H9 (cell line): ENCODE results near the gene NLGN3. TPM values are rescaled to one million over a fixed set of nuclear protein-coding genes. Genes with fewer than 3 reads are reported as not detected.

Experiments used
- DNase-seq: peaks from one replicate; pipeline ENCODE4 v3.0.0-alpha.2; 2017
- H2AFZ ChIP-seq: one replicate; pipeline ENCODE4 v1.6.1; 2013; ENCODE audit warnings: mild to moderate bottlenecking, low read length, control low read depth, moderate library complexity
- H2AK5ac ChIP-seq: 2 replicates; pipeline ENCODE4 v1.6.1; 2013; ENCODE audit warnings: low read length, control low read depth, mixed read lengths; ENCODE audit not compliant: insufficient read length
- H2BK120ac ChIP-seq: one replicate; pipeline ENCODE4 v1.6.1; 2013; ENCODE audit warnings: low read depth, mild to moderate bottlenecking, low read length, control low read depth, inconsistent platforms; ENCODE audit not compliant: poor library complexity, severe bottlenecking
- H2BK12ac ChIP-seq: 2 replicates; pipeline ENCODE4 v1.6.1; 2013; ENCODE audit warnings: low read length, control low read depth, mixed read lengths, low read depth; ENCODE audit not compliant: insufficient read length
- H2BK15ac ChIP-seq: 2 replicates; pipeline ENCODE4 v1.6.1; 2013; ENCODE audit warnings: low read depth, low read length, control low read depth
- H2BK20ac ChIP-seq: one replicate; pipeline ENCODE4 v1.6.1; 2013; ENCODE audit warnings: low read depth, mild to moderate bottlenecking, low read length, control low read depth, inconsistent platforms; ENCODE audit not compliant: poor library complexity, severe bottlenecking
- H2BK5ac ChIP-seq: 2 replicates; pipeline ENCODE4 v1.6.1; 2013; ENCODE audit warnings: low read length, control low read depth, mixed read lengths; ENCODE audit not compliant: insufficient read length
- H3K14ac ChIP-seq: 2 replicates; pipeline ENCODE4 v1.6.1; 2013; ENCODE audit warnings: low read length, control low read depth; ENCODE audit not compliant: insufficient read depth
- H3K18ac ChIP-seq: 2 replicates; pipeline ENCODE4 v1.6.1; 2013; ENCODE audit warnings: low read depth, mild to moderate bottlenecking, mixed read lengths, low read length, control low read depth; ENCODE audit not compliant: insufficient read length
- H3K23ac ChIP-seq: 2 replicates; pipeline ENCODE4 v1.6.1; 2013; ENCODE audit warnings: low read length, control low read depth, mixed read lengths, low read depth; ENCODE audit not compliant: insufficient read length
- H3K23me2 ChIP-seq: 2 replicates; pipeline ENCODE4 v1.6.1; 2013; ENCODE audit warnings: low read depth, mild to moderate bottlenecking, mixed read lengths, low read length, control low read depth; ENCODE audit not compliant: insufficient read length, poor library complexity, severe bottlenecking
- H3K27ac ChIP-seq: 2 replicates; pipeline ENCODE4 v1.5.1; 2013; ENCODE audit warnings: low read length, control low read depth, mixed read lengths, low read depth; ENCODE audit not compliant: insufficient read length
- H3K27me3 ChIP-seq: 2 replicates; pipeline ENCODE4 v1.6.1; 2013; ENCODE audit warnings: low read length, control low read depth, inconsistent platforms; ENCODE audit not compliant: insufficient read depth
- H3K4ac ChIP-seq: 2 replicates; pipeline ENCODE4 v1.6.1; 2013; ENCODE audit warnings: low read depth, mild to moderate bottlenecking, control low read depth, inconsistent platforms, low read length, moderate library complexity
- H3K4me1 ChIP-seq: 2 replicates; pipeline ENCODE4 v1.6.1; 2013; ENCODE audit warnings: low read length, control low read depth, inconsistent platforms; ENCODE audit not compliant: insufficient read depth
- H3K4me2 ChIP-seq: 2 replicates; pipeline ENCODE4 v1.6.1; 2013; ENCODE audit warnings: low read length, control low read depth, mixed read lengths; ENCODE audit not compliant: insufficient read length, insufficient read depth
- H3K56ac ChIP-seq: 2 replicates; pipeline ENCODE4 v1.6.1; 2013; ENCODE audit warnings: low read depth, mild to moderate bottlenecking, mixed read lengths, low read length, control low read depth; ENCODE audit not compliant: insufficient read length
- H3K79me1 ChIP-seq: 2 replicates; pipeline ENCODE4 v1.6.1; 2013; ENCODE audit warnings: low read depth, mild to moderate bottlenecking, moderate library complexity, low read length, control low read depth, inconsistent platforms; ENCODE audit not compliant: insufficient read depth, poor library complexity, severe bottlenecking
- H3K79me2 ChIP-seq: 2 replicates; pipeline ENCODE4 v1.6.1; 2013; ENCODE audit warnings: low read length, control low read depth, inconsistent platforms; ENCODE audit not compliant: insufficient read depth
- H3K9ac ChIP-seq: 2 replicates; pipeline ENCODE4 v1.6.1; 2013; ENCODE audit warnings: low read length, control low read depth, mixed read lengths; ENCODE audit not compliant: insufficient read length; ENCODE audit errors: extremely low read depth
- H3K9me3 ChIP-seq: one replicate; pipeline ENCODE4 v1.6.1; 2013; ENCODE audit warnings: low read depth, low read length, inconsistent platforms; ENCODE audit not compliant: control insufficient read depth
- H3T11ph ChIP-seq: one replicate; pipeline ENCODE4 v1.6.1; 2013; ENCODE audit warnings: mild to moderate bottlenecking, low read length, control low read depth, inconsistent platforms
- H4K20me1 ChIP-seq: one replicate; pipeline ENCODE4 v1.6.1; 2013; ENCODE audit not compliant: control insufficient read depth, insufficient read length, insufficient read depth
- H4K5ac ChIP-seq: 2 replicates; pipeline ENCODE4 v1.6.1; 2013; ENCODE audit warnings: low read depth, mild to moderate bottlenecking, mixed read lengths, low read length, control low read depth; ENCODE audit not compliant: insufficient read length
- H4K8ac ChIP-seq: replicated peaks from 2 replicates; pipeline ENCODE4 v1.6.1; 2013; ENCODE audit warnings: low read length, control low read depth, mixed read lengths, low read depth; ENCODE audit not compliant: insufficient read length
- H4K91ac ChIP-seq: 2 replicates; pipeline ENCODE4 v1.6.1; 2013; ENCODE audit warnings: low read depth, mild to moderate bottlenecking, moderate library complexity, mixed read lengths, low read length, control low read depth; ENCODE audit not compliant: insufficient read length
- H3K27ac Mint-ChIP-seq, 3 experiments: 2 replicates in 2 of 3; 3 replicates in 1 of 3; pipeline ENCODE4 v1.8.0; 2020 to 2021; ENCODE audit warnings: mixed read lengths in 3 of 3, mild to moderate bottlenecking in 1 of 3, moderate library complexity in 1 of 3
- H3K27me3 Mint-ChIP-seq: 2 replicates; pipeline ENCODE4 v1.8.0; 2021; ENCODE audit warnings: low read depth, mild to moderate bottlenecking, moderate library complexity, mixed read lengths
- H3K36me3 Mint-ChIP-seq, 3 experiments: 2 replicates in 2 of 3; 3 replicates in 1 of 3; pipeline ENCODE4 v1.8.0; 2020 to 2021; ENCODE audit warnings: low read depth in 3 of 3, mixed read lengths in 3 of 3; ENCODE audit not compliant: insufficient read depth in 1 of 3
- H3K4me1 Mint-ChIP-seq, 2 experiments: 2 replicates each; pipeline ENCODE4 v1.8.0; 2020; ENCODE audit warnings: mixed read lengths in 2 of 2
- H3K4me3 Mint-ChIP-seq, 2 experiments: 2 replicates in 1 of 2; 3 replicates in 1 of 2; pipeline ENCODE4 v1.8.0; 2020 to 2021; ENCODE audit warnings: mild to moderate bottlenecking in 2 of 2, mixed read lengths in 2 of 2, moderate library complexity in 1 of 2
- H3K9me3 Mint-ChIP-seq, 2 experiments: 2 replicates in 1 of 2; 3 replicates in 1 of 2; pipeline ENCODE4 v1.8.0; 2020; ENCODE audit warnings: mild to moderate bottlenecking in 2 of 2, mixed read lengths in 2 of 2, moderate library complexity in 1 of 2
- WGBS: extraction: QIAGEN DNeasy Blood & Tissue Kit; methylation state at CpG from one replicate; pipeline ENCODE4 v1.1.7; 2013; ENCODE audit warnings: missing lambda C conversion rate, low lambda C conversion rate, mixed read lengths; ENCODE audit not compliant: insufficient read length; ENCODE audit errors: extremely low coverage; 5-methylcytosine and 5-hydroxymethylcytosine counted together
- total RNA-seq: library from RNA; stranded (reverse); gene quantifications from 2 replicates; pipeline ENCODE4 v1.2.1, GENCODE V29; 2021
- TF ChIP-seq, protein P1 (sequence below): fragments of 200-600 bp; sonication (generic); conservative IDR thresholded peaks from 3 replicates; pipeline ENCODE4 v1.8.0; 2021; ENCODE audit warnings: antibody characterized with exemption, mild to moderate bottlenecking

The NLGN3 gene
- total RNA-seq, 1 experiment from 2014 or later, result 3.6 TPM

DNA sequence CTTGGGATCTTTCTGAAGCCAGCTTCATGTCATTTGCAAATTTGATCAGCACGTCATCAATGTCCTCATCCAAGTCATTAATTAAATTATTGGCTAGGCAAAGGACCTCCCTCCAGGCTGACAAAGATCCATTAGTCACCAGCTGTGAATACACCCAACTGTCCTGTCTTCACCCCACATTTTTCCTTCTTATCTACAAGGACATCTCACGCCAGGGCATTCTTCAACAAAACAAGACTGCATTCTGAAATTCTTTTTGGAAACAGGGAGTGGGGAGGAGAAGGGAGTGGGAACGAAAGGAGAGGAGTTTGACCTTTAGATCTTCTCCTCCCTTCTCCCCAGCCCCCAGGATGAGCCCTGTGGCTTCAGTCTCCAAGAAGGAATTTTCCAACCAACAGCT is 32.7 kb downstream of the NLGN3 start:
- Histone ChIP-seq H3K4me1 (no peaks in the 10 kb centered on the region), H4K20me1 (no peaks in the 10 kb centered on the region), H3K79me2 (no peaks in the 10 kb centered on the region), H4K5ac (no peak overlapping the region), H3K14ac (no peak overlapping the region), H2BK120ac (no peak overlapping the region), H4K91ac (no peak overlapping the region), H3T11ph (no peak overlapping the region), H3K4me2 (no peak overlapping the region), H2AFZ (no peak overlapping the region), H4K8ac (no peak overlapping the region), H3K27me3 (no peaks in the 10 kb centered on the region), H3K4ac (no peak overlapping the region), H3K79me1 (no peaks in the 10 kb centered on the region), H3K27ac (no peak overlapping the region), H3K9me3 (peaks cover 29% of the 10 kb centered on the region), H3K23ac (no peak overlapping the region), H2BK20ac (no peak overlapping the region), H3K9ac (no peak overlapping the region), H3K56ac (no peak overlapping the region), H2BK12ac (no peak overlapping the region), H2BK15ac (no peak overlapping the region), H2AK5ac (no peak overlapping the region), H2BK5ac (no peak overlapping the region), H3K23me2 (peaks cover 5% of the 10 kb centered on the region), H3K18ac (no peak overlapping the region)
- peaks cover 2% of the 10 kb centered on the region in 2 experiments; a peak in 2 of 4 replicates for H3K4me1 Mint-ChIP-seq
- no peak overlapping the region; a peak in 1 of 5 replicates for H3K4me3 Mint-ChIP-seq
- H3K27ac Mint-ChIP-seq, result no peak overlapping the region
- DNase-seq, result no peak
- H3K36me3 Mint-ChIP-seq, result peaks cover 11% of the 10 kb centered on the region in 3 experiments
- H3K9me3 Mint-ChIP-seq, result peaks cover 58 to 67% of the 10 kb centered on the region in 2 experiments
- WGBS, result no CpG with 5 or more reads among the region's 3 CpGs
- TF ChIP-seq, protein P1, sequence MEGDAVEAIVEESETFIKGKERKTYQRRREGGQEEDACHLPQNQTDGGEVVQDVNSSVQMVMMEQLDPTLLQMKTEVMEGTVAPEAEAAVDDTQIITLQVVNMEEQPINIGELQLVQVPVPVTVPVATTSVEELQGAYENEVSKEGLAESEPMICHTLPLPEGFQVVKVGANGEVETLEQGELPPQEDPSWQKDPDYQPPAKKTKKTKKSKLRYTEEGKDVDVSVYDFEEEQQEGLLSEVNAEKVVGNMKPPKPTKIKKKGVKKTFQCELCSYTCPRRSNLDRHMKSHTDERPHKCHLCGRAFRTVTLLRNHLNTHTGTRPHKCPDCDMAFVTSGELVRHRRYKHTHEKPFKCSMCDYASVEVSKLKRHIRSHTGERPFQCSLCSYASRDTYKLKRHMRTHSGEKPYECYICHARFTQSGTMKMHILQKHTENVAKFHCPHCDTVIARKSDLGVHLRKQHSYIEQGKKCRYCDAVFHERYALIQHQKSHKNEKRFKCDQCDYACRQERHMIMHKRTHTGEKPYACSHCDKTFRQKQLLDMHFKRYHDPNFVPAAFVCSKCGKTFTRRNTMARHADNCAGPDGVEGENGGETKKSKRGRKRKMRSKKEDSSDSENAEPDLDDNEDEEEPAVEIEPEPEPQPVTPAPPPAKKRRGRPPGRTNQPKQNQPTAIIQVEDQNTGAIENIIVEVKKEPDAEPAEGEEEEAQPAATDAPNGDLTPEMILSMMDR, result no peak
- peaks cover 2% of the 10 kb centered on the region for H3K27me3 Mint-ChIP-seq
